ENCODE measurements around the gene C11orf68. TPM values are rescaled to one million over a fixed set of nuclear protein-coding genes. Genes with fewer than 3 reads are reported as not detected.

C11orf68 gene
- total and polyA plus RNA-seq, 9 of the 15 experiments (the other 6 are each of a cell fraction or from before 2014, with no cell fraction given): 3.6 to 35.9 (median 12.8) TPM

- 0 out of 2 replicates have a peak, but pooled peaks have one; percentile 16 for TF ChIP-seq ELF2 (CRISPR knock-in tag; IDR thresholded peaks at IDR 0.05)
- TF ChIP-seq ZBED1 (IDR thresholded peaks at IDR 0.05): peak; percentile 61; the same call in 1 of the 2 replicates
- no peak for TF ChIP-seq BACH1 (tag; IDR thresholded peaks at IDR 0.05)
- 0 out of 4 replicates have a peak, but pooled peaks of 1 of the 2 experiments have one; percentile 25 for TF ChIP-seq FOXA3 (CRISPR knock-in tag; conservative IDR thresholded peaks at IDR 0.05 in 1 of 2, IDR thresholded peaks at IDR 0.05 in 1 of 2)
- peak; percentile 67 to 83; a peak in 3 of 4 replicates for TF ChIP-seq MAZ (CRISPR knock-in tag; conservative IDR thresholded peaks at IDR 0.05 in 1 of 2, IDR thresholded peaks at IDR 0.05 in 1 of 2)
- no peak for TF ChIP-seq ZFP30 (CRISPR knock-in tag; IDR thresholded peaks at IDR 0.05; ENCODE audit: borderline replicate concordance)
- 0 out of 2 replicates have a peak, but pooled peaks have one; percentile 77 for TF ChIP-seq TCF7 (IDR thresholded peaks at IDR 0.05; ENCODE audit: borderline replicate concordance)
- TF ChIP-seq ZNF384 (IDR thresholded peaks at IDR 0.05; ENCODE audit: low read depth, low read length): no peak
- TF ChIP-seq TCF3 (CRISPR knock-in tag; IDR thresholded peaks at IDR 0.05): 0 out of 2 replicates have a peak, but pooled peaks have one; percentile 4
- TF ChIP-seq KAT7 (CRISPR knock-in tag; IDR thresholded peaks at IDR 0.05; ENCODE audit: borderline replicate concordance): peak; percentile 68; the same call in 1 of the 2 replicates
- peak; percentile 28; the same call in 1 of the 2 replicates for TF ChIP-seq SMARCE1 (IDR thresholded peaks at IDR 0.05)
- TF ChIP-seq RNF2 (IDR thresholded peaks at IDR 0.05): peak; percentile 50
- peak in 1 of 2 experiments; percentile 38 for TF ChIP-seq E2F6 (IDR thresholded peaks at IDR 0.05; ENCODE audit: borderline replicate concordance in 1 of 2, extremely low read depth in 1 of 2, insufficient read depth in 1 of 2, insufficient read length in 1 of 2, low read depth in 1 of 2, low read length in 1 of 2, poor library complexity in 1 of 2, severe bottlenecking in 1 of 2)
- TF ChIP-seq NR3C1 (CRISPR knock-in tag; IDR thresholded peaks at IDR 0.05): 0 out of 2 replicates have a peak, but pooled peaks have one; percentile 17
- TF ChIP-seq ZNF584 (CRISPR knock-in tag; IDR thresholded peaks at IDR 0.05; ENCODE audit: low read depth): no peak
- TF ChIP-seq KHSRP (IDR thresholded peaks at IDR 0.05): no peak
- TF ChIP-seq CHD2 (IDR thresholded peaks at IDR 0.05; ENCODE audit: low read depth, low read length): peak; percentile 6; the same call in 1 of the 2 replicates
- TF ChIP-seq, protein P1, sequence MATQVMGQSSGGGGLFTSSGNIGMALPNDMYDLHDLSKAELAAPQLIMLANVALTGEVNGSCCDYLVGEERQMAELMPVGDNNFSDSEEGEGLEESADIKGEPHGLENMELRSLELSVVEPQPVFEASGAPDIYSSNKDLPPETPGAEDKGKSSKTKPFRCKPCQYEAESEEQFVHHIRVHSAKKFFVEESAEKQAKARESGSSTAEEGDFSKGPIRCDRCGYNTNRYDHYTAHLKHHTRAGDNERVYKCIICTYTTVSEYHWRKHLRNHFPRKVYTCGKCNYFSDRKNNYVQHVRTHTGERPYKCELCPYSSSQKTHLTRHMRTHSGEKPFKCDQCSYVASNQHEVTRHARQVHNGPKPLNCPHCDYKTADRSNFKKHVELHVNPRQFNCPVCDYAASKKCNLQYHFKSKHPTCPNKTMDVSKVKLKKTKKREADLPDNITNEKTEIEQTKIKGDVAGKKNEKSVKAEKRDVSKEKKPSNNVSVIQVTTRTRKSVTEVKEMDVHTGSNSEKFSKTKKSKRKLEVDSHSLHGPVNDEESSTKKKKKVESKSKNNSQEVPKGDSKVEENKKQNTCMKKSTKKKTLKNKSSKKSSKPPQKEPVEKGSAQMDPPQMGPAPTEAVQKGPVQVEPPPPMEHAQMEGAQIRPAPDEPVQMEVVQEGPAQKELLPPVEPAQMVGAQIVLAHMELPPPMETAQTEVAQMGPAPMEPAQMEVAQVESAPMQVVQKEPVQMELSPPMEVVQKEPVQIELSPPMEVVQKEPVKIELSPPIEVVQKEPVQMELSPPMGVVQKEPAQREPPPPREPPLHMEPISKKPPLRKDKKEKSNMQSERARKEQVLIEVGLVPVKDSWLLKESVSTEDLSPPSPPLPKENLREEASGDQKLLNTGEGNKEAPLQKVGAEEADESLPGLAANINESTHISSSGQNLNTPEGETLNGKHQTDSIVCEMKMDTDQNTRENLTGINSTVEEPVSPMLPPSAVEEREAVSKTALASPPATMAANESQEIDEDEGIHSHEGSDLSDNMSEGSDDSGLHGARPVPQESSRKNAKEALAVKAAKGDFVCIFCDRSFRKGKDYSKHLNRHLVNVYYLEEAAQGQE (IDR thresholded peaks at IDR 0.05; ENCODE audit: borderline replicate concordance): peak; percentile 27; the same call in 1 of the 2 replicates
- TF ChIP-seq, protein P1 (CRISPR knock-in tag; IDR thresholded peaks at IDR 0.05; ENCODE audit: low read depth): no peak
These were observed 27.4 kb downstream of the C11orf68 start (continued) for GRCh38 chr11:65891219-65892136.
